Hindlimb muscle (tissue), 1 donor: ENCODE results near the gene C6orf89. TPM values are rescaled to one million over a fixed set of nuclear protein-coding genes. Genes with fewer than 3 reads are reported as not detected.

ENCODE experiments used
- DNase-seq: peaks from one replicate; pipeline ENCODE4 v3.0.0-alpha.2; 2013
- polyA plus RNA-seq: library from polyadenylated mRNA; unstranded; fragments of 120-200 nt; gene quantifications from one replicate; pipeline ENCODE4 v1.2.1, GENCODE V29; 2013; ENCODE audit not compliant: insufficient read length

The C6orf89 gene, protein sequence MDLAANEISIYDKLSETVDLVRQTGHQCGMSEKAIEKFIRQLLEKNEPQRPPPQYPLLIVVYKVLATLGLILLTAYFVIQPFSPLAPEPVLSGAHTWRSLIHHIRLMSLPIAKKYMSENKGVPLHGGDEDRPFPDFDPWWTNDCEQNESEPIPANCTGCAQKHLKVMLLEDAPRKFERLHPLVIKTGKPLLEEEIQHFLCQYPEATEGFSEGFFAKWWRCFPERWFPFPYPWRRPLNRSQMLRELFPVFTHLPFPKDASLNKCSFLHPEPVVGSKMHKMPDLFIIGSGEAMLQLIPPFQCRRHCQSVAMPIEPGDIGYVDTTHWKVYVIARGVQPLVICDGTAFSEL
- 30.9 TPM for polyA plus RNA-seq

DNA sequence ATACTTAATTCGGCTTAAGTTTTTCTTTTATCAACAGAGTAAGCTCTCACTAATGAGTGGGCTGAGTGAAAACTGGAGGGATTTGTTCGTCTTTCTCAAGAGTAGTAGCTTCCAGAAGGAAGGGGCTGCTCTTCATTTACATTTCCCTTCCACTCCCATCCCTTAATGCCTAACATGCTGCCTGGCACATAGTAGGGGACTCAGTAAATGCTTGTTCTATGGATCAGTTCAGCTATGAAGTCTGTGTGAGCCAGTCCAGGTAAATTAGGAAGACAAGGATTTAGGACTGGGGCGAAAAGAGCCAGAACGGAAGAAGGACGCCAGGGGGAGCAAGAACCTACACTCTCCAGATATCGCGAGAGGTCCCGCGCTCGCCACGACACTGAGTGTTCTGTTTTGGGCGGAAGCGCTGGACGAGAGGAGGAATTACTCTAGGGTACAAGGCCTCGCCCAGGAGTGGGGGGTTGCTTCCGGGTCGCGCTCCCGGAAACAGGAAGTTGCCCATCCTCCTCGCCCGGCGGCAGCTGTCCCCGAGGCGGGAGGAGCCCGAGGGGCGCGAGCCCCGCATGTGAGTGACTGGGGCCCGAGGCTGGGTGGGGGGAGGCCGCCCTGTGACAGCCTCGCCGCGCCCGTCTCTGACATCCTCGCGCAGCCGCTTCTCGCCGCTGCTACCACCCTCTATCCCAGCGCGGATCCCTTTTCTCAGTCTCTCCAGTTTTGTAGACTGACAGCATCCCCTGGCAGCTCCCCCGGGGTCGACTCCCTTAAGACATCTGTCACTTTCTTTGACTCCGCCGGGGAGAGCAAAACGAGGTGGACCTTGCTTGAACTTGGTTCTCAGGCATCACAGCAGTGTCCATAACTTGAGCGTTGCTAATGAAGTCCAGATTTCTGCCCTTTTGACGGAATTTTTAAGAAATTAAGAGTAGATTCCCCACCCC lies at the start of gene C6orf89:
Gene C6orf89 (plus strand): TSS at position 492 of the 941 bp plus-strand sequence. CDS start 13,493 bp downstream, outside the sequence.
- DNase-seq, result peak; percentile 96

DNA sequence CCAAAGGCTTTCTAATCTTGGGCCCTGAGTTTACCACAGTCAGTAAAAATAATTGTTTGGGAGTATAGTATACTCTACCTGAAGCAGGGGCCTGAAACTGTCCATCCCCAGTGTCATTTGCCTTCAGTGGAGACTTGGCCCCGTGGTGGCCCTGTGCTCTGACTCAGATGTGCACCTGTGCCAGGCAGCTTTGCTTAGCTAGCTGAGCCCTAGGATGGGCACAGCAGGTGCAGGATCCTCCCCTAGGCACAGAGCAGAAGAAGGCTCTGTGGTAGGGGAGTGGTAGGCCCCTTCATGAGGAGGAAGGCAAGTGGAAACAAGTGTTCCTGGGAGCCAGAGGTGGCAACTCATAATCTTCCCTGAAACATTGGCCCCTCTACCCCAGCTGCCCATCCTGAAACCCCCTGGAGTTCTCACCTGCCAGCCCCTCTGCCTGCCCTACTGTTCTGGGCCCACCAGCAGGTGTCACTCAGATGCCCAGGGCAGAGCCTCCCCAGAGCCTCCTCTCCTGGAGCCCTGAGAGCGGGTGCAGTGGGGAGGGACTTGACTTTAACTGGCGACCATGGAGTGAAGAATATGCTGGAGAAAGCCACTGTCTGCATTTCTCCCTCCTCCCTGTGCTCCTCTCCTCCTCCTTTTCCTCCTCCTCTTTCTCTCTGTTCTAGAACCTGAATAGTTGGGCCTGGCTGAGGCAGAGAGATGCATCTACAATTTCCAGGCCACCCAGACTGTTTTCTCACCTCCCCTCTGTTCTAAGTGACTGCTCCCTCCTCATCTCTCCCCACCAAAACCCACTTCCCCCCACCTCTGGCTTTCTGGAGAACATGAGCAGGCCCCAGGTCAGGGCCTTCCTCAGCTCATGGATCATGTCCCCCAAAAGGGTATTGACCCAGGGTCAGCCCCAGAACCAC lies 49.4 kb upstream of the C6orf89 start:
- no peak for DNase-seq

DNA sequence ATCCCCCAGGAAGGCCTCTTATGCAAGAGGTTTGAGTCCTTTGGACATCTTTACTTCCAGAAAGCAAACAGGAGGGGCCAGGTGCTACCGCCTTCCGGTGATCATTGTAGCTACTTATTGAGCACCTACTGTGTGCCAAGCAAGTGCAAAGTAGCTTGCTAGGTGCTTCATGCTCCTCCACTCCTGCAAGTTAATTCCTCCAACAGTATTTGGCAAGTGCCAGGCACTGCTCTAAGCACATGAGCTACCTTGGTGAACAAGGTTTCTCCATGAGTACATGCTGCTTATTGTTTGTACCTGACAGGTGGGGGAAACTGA lies 48.8 kb upstream of the C6orf89 start:
- no peak for DNase-seq

DNA sequence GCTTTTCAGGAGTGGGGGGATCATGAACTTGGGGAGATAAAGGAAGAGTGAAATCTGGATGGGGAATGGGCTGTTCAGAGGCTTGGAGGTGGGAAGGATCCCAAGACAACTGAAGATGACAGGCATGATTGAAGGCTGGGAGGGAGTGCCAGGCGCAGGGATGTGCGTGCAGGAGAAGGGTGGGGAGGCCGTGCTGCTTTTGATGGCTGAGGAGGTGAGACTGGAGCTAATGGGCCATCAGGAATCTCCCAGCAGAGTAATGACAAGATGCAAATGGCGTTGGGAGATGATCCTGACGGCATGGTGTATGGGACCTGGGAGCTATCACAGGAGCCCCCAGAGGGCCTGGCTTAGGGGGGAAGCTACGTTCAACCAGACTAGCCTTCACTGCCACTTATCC lies 48.1 kb upstream of the C6orf89 start:
- DNase-seq, result no peak

DNA sequence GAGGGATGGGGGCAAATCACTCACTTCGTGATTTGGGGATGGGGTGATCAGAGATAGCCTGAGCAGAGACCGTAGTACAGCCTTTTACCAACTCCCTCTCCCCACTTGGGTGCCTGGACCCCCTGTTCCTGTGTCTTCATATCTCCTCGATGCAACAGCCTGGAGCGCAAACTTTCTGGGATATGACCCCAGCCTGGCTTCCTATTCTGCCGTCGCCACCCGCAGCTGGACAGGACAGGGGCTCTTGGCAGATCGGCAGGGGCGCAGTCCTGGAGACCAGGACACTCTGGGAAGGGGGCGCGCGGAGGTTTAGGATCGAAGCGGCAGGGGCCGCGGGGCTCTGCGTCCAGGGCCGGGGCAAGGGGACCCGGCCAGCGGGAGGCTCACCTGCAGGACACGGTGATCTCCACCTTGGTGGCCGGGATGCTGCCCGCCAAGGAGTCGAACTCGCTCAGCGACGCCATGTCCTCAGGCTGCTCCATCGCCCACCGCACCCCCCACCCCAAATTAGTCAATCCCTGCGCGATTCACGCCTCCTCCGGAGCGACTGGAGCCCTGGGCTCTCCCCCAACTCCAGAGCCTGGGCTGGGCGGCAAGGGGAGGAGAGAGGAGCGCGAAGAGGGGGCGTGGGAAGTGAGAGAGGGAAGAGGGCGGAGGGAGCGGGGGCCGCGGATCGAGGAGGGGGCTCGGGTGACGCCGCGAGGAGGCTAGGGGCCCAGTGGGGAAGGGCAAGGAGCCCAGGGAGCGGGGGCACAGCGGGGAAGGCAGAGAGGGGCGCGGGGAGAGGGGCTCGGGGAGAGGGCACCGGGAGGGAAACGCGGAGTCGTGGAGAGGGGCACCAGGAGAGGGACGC lies 46.6 kb upstream of the C6orf89 start, which contains the start of gene CPNE5:
Gene CPNE5 (minus strand): TSS at position 549 of the 853 bp plus-strand sequence. CDS start 67 bp downstream, at position 482.
- DNase-seq, result peak; percentile 42

DNA sequence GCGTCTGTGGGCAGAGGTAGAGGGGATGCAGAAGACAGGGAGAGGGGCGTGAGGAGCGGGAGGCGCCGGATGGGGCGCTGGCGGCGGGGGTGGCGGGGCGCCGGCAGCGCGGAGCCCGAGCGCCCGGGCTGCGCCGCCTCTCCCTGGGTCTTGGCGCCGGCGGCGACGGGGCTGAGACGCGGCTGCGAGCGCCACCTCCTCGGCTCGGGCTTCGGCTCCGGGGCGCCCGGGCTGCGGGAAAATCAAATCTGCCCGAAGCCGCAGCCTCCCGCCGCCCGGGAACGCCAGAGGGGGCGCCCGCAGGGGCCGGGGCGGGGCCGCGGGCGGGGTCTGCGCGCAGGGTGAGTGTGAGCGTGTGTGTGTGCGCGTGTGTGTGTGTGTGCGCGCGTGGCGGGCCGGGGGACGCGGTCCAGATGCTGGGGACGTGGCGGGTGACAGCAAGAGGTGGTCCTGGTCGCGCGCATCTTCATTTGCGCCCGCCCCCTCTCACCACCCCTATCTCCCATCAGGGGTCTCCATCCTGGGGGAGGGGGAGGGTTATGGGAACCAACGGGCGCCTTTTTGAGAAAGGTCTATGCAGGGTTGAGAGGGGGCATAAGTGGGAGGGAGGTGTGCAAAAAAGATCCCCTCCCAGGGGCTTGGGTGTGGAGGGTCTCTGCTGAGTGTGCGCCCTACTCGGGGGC lies 45.9 kb upstream of the C6orf89 start:
- DNase-seq, result peak; percentile 59

DNA sequence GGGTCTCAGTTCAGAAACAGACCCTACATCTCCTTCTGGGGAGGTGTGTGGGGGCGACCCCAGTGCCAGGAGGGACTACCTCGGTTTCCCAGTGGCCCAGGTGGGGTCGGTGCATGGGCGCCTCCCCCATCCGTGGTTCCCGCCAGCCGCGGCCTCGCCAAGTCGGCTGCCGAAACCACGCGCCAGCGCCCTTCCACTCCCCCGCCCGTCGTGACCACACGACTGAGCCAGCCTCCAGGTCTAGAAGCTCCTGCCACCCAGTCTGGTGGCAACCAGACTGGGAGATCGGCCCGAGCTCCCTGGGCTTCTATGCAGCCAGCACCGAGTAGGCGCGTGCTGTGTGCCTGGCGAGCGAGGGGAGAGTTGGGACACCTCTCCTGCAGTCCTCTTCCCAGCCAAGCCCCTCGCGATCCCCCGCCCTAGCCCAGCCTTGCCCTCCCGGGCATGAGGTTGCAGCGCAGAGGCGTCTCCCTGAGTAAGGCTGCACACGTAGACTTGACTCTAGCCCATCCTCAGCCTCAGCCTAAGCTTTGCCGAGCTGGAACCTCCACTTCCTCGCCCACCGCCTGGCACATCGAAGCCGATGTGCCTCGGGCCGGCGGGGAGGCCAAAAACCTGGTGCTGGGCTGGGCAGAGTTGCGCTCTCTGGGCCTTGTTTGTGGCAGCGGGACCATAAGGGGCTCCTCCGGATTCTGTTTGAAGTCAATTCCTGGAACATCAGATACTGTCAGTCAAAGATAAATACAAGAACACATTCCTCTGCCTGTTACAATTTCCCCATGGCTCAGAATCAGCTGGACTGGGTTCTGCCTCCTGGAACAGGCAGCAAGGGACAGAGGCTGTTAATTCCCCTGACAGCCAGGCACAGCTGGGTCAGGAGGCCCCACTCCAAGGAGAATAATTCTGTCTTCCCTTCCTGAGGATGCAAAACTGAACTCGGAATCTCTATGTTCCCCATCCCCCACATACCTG lies 45.0 kb upstream of the C6orf89 start:
- DNase-seq, result peak; percentile 34

DNA sequence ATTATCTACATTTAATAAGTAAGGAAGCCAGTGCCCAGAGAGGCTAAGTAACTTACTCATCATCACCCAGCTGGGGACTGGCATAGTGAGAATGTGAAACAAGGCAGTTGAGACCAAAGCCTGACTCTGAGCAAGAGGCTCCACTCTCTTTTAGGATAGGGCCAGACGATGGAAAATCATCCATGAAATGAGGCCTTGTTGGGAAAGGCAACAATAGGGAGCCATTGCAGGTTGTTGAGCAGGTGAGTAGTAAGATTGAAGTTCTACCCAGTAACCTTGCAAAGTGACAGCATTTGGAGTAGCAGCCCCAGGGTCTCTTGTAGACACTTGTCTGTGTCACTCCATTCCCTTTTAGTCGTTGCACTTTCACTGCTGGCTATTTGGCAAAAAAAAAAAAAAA lies 44.0 kb upstream of the C6orf89 start:
- no peak for DNase-seq

DNA sequence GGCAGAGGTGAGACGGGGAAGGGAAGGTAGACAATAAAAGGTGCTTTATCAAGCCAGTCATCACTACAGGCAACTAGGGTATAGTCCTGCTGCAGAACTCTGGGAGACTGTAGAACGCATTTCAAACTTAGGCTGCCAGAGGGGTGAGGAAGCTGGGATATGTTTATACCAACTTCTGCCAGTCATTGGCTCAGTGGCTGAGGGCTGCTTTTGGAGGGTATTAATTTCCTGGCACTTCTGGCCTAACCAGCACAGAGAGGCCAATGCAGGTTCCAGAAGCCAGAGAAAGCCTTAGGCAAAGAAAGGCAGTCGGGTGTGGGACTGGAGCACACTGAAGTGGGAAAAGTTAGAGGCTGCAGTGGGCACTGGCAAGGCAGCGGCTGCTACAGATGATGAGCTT lies 42.6 kb upstream of the C6orf89 start:
- no peak for DNase-seq

DNA sequence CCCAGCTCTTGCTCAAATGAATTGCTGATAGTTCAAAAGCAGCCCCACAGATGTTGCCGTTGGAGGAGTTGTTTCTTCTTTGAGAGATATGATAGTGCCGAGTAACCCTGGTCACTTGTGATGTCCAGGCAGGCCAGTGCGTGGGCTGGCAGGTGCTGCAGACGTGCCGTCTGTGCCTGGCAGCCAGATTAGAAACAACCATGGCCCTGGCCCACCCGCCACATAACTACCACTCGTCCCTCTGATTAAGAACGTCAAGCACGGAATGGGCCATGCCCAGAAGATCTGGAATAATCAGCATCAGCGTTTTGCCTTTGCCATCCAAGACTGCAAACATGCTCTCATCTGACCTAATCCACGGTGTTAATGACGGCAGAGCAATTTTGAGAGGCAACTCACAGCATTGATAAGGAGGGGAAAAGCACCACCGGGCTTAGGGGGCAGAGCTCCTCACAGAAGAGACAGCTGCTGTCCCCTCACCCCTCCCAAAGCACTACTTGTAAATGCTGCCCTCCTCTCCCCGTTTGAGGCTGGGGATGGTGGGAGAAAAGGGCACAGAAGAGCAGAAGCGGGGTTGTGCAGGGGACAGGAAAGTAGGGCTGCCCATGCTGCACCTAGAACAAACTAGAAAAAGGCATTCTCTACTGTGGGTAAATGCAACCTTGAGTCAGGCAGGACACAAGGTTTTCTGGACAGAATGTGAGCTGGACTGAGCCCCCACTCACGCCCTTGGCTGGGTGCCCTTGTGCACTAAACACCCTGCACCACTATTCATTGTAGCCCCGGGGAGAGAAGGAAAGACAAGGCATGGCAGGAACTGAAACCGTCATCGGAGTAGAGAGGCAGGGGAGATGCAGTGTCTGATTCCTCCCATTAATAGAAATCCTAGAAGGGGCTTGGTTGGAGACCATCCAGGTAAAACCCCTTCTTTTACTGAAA lies 41.3 kb upstream of the C6orf89 start:
- DNase-seq, result no peak

DNA sequence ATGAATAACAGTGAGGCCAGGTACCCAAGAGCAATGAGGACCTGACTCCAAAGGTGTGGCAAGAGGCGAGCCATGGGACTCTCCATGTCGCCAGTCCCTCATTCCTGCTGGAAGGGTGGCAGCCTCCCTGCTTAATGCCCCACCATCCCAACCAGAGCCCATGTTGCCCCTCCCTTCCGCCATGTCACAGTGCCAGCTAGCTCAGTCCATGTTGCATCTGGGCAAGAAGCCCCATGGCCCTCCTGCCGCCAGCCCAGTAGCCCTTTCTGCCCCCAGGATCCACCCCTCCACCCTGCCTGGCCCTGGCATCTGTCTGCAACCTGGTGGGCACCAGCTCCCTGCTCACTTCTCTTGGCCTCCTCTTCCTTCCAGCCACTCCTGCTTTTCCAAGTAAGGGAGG lies 40.5 kb upstream of the C6orf89 start:
- no peak for DNase-seq

DNA sequence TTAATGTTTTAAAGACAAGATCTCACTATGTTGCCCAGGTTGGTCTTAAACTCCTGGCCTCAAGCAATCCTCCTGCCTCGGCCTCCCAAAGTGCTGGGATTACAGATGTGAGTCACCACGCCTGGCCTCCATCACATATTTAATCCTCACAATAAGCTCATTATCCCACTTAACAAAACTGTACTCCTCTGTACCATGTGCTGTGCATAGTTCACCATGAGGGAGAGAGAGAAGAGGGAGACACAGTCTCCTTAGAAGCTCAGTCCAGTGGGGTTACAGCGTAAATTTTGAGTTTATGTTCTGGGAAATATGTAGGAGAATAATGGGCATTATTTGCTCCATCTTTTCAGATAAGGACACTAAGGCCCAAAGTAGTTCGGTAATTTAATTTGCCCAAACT lies 38.6 kb upstream of the C6orf89 start:
- no peak for DNase-seq

DNA sequence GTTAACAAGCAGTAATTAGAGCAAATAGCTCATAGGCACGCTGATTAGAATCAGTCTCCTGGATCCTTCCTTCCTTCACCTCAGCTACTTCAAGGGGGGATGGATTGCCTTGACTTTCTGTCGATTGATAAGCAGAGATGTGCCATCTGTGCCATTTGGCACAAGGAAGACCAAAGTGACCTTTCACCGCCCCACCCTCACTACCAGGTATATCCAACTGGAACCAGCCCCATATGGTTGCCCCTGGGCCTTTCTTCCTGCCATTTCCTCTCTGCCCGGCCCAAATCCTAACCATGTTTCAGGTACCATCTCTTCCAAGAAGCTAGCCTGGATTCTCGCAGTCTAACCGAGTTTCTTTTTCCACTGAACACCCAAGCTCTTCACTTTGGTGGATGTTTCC lies 37.8 kb upstream of the C6orf89 start:
- no peak for DNase-seq

DNA sequence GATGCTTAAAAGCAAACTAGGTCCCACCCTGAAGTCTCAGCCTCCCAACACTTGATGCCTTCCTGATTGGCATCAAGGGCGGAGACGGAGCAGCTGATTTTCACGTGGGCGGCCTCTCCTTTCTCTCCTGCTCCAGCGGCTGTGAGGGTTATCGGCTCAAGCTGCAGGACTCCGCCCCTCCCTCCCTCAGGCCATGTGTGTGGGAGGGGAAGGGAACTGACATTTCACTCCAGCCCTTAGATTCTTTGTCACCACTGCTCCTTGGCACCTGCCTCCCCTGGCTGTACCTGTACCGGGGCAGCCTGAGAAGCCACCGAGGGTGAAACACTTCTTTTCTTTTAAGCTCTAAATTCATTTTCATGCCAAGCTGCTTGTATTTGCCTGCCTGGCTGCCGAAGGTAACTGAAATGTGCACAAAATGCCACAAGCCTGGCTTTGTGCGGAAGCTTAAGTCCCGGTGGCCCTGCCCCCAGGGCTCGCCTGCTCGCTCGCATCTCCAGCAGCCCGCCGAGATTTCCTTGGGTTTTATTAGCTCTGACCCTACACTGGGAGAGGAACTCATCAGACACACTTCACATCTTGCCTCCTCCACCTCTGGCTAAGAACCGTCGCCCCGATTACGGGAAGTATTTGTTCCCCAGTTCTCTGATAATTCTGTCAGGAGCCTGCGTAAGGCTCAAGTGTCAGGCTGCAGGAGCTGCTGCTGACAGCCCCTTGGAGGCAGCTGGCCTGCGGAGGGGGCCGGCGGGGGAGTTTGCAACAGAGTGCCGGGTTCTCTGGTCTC lies 36.9 kb upstream of the C6orf89 start:
- no peak for DNase-seq

DNA sequence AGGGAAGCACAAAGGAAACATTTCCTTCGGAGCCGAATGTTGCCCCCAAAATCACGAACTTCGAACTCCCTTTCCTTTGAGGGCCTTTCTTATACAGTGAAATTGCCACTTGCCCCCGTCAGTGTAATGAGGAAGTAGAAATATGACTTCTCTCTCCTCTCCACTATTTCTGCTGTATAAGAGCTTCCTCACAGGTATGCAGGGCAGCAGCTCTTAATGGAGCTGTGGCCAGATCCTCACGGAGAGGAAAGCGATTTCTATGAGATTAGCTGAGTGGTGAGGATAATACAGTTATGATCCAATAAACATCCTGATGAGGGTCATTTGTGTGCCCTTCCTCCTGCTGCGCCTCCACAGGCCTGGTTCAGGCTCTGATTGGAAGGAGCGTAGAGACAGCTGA lies 35.7 kb upstream of the C6orf89 start:
- DNase-seq, result no peak

DNA sequence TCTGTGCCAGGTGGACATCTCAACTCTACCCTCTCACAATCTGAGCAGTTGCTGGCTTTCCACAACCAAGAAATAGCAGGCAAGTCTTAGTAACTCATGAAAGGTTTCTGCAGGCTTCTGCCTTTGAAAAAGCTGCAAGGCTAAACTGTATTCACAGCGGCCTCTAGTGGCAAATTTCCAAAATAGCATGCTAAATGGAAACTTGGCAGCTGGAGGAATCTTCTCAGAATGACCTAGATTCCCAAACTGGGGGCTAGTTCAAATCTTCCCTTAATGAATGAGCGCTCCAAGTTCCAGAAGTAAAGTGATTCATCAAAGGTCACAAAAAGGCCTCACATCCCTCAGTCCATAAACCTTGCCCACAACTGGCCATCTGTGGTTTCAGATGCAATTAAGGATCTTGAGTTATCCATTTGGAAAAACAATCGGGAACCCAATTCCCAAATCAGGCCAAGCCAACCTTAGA lies 34.6 kb upstream of the C6orf89 start:
- DNase-seq, result peak; percentile 83

DNA sequence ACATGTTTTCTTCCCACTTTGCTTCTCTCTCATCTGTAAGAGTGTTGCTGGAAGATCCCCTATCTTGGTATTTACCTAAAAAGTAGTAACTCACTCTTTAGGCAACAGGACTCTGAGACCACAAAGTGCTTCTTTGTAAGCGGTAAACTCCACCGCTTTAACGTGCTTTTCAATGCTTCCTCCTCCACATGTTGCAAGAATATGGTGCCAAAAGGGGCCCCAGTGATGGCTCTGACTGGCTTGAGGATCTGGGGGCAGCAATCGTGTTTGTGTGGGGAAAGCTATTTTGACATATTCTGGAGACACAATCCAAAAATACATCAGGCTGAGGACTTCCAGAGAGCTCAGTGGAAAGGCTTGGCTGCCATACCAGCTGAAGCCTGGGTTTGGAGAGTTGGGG lies 34.1 kb upstream of the C6orf89 start:
- no peak for DNase-seq
